ENCODE measurements around the gene ASB9.
"Not testable (repeated sequence)": the region's sequence is repeated elsewhere in the genome, so short reads cannot be mapped to it uniquely, and the experiment has no call there.

The ASB9 gene

GRCh38 chrX:15207384-15207783 is 62.5 kb downstream of the ASB9 start:
- DNase-seq (ENCODE audit: extremely low read depth, low read depth) = no peak
- TF ChIP-seq CTCF (IDR thresholded peaks at IDR 0.05; ENCODE audit: low read depth, low read length) = no peak

- DNase-seq (ENCODE audit: extremely low read depth, low read depth) = no peak
These were observed 63.6 kb downstream of the ASB9 start for GRCh38 chrX:15206306-15206705.

GRCh38 chrX:15204130-15204751 is 65.6 kb downstream of the ASB9 start:
- no peak for DNase-seq (ENCODE audit: extremely low read depth, low read depth)
- no peak for TF ChIP-seq CTCF (IDR thresholded peaks at IDR 0.05; ENCODE audit: low read depth, low read length)

More at GRCh38 chrX:15206306-15206705, 63.6 kb downstream of the ASB9 start:
- no peak for TF ChIP-seq CTCF (IDR thresholded peaks at IDR 0.05; ENCODE audit: low read depth, low read length)

GRCh38 chrX:15203694-15204093 is 66.2 kb downstream of the ASB9 start:
- no peak for TF ChIP-seq CTCF (IDR thresholded peaks at IDR 0.05; ENCODE audit: low read depth, low read length)
- DNase-seq (ENCODE audit: extremely low read depth, low read depth) = no peak

- no peak for TF ChIP-seq CTCF (IDR thresholded peaks at IDR 0.05; ENCODE audit: low read depth, low read length)
- DNase-seq (ENCODE audit: extremely low read depth, low read depth) = no peak
These were observed 67.3 kb downstream of the ASB9 start for GRCh38 chrX:15202454-15203177.

- no peak for DNase-seq (ENCODE audit: extremely low read depth, low read depth)
- no peak for TF ChIP-seq CTCF (IDR thresholded peaks at IDR 0.05; ENCODE audit: low read depth, low read length)
These were observed 69.0 kb downstream of the ASB9 start for GRCh38 chrX:15200871-15201270.

GRCh38 chrX:15198608-15199202 is 71.2 kb downstream of the ASB9 start:
- DNase-seq (ENCODE audit: extremely low read depth, low read depth) = not testable (repeated sequence)
